H1 (cell line): ENCODE measurements around the gene TAS2R30. TPM values are rescaled to one million over a fixed set of nuclear protein-coding genes. Genes with fewer than 3 reads are reported as not detected.

Experiments used
- CEBPB ChIP-seq: IDR thresholded peaks from 2 replicates; pipeline ENCODE4 v1.6.1; 2012; ENCODE audit warnings: low read depth, low read length
- RNF2 ChIP-seq: fragments of 200-900, 300-1000 bp; sonication (generic); IDR thresholded peaks from 2 replicates; pipeline ENCODE4 v1.7.1; 2016; ENCODE audit warnings: borderline replicate concordance, low read depth, mild to moderate bottlenecking, antibody characterized with exemption, low read length; ENCODE audit not compliant: poor library complexity, severe bottlenecking; ENCODE audit errors: missing control alignments
- SUZ12 ChIP-seq: fragments of 200-600 bp; sonication (generic); IDR thresholded peaks from 2 replicates; pipeline ENCODE4 v1.6.1; 2012; ENCODE audit warnings: mild to moderate bottlenecking, inconsistent platforms, low read length, moderate library complexity, mixed read lengths
- YY1 ChIP-seq: IDR thresholded peaks from 2 replicates; pipeline ENCODE4 v1.6.1; 2011; ENCODE audit warnings: low read depth, mild to moderate bottlenecking, low read length
- ZNF274 ChIP-seq: IDR thresholded peaks from 2 replicates; pipeline ENCODE4 v1.7.0; 2012; ENCODE audit warnings: low read length, borderline replicate concordance; ENCODE audit errors: extremely low read depth
- polyA plus RNA-seq, 7 experiments: library from polyadenylated mRNA; depleted of rRNA in 3 of 7; stranded (reverse) in 5 of 7; unstranded in 2 of 7; fragments of >200 nt in 5 of 7; fragments of 200-250 nt in 2 of 7; gene quantifications; 1 replicate in 5 of 7; 2 replicates in 1 of 7; 4 replicates in 1 of 7; pipeline versions ENCODE4 v1.2.1 to v1.2.3, GENCODE V29; 2011 to 2013; ENCODE audit warnings: missing spikeins in 2 of 7, mixed read lengths in 2 of 7
- total RNA-seq: library from RNA; stranded (reverse); fragmentation: NEBNext Ultra II Directional; extraction: Animal tissue kit (Norgen Biotek cat#: 25700); gene quantifications from 2 replicates; pipeline ENCODE4 v1.2.1, GENCODE V29; 2021
- TF ChIP-seq, protein P1 (sequence below): IDR thresholded peaks from 2 replicates; pipeline ENCODE4 v1.6.1; 2012; ENCODE audit warnings: inconsistent platforms

The TAS2R30 gene
- total and polyA plus RNA-seq, 2 of the 8 experiments (the other 6 are each of a cell fraction or from before 2014, with no cell fraction given), result 0.33 to 1.0 TPM

DNA sequence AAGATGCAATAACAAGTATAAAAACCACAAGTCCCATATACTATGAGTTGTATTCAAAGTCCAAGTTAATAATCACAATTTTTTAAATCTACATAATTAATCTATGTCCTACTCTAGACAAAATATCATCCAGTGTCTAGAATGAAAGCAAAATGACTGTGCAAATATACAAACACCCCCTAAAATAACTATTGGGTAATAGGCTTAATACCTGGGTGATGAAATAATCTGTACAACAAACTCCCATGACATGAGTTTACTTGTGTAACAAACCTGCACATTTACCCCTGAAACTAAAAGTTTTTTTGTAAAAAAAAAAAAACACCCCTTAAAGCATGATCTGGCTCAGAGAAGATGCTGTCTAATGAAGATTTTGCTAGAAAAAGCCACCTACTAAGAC is 48.1 kb upstream of the TAS2R30 start (continued):
- TF ChIP-seq RNF2 (no peak), SUZ12 (no peak), YY1 (no peak), ZNF274 (no peak), CEBPB (no peak)
- TF ChIP-seq, protein P1, sequence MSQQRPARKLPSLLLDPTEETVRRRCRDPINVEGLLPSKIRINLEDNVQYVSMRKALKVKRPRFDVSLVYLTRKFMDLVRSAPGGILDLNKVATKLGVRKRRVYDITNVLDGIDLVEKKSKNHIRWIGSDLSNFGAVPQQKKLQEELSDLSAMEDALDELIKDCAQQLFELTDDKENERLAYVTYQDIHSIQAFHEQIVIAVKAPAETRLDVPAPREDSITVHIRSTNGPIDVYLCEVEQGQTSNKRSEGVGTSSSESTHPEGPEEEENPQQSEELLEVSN, result no peak
